ENCODE results near the gene ELMO1. TPM values are rescaled to one million over a fixed set of nuclear protein-coding genes. Genes with fewer than 3 reads are reported as not detected.

Gene ELMO1
- total RNA-seq, 1 donor from 2014 or later = 0.69 TPM

GRCh38 chr7:37083311-37084096 lies 365.2 kb downstream of the ELMO1 start:
- H3K4me3 ChIP-seq (ENCODE audit: low read depth, low read length) = no peak overlapping the region
- no peak for TF ChIP-seq CTCF (conservative IDR thresholded peaks at IDR 0.05; ENCODE audit: low read depth, low read length)
- no peak for DNase-seq (ENCODE audit: low read depth)

- TF ChIP-seq CTCF (conservative IDR thresholded peaks at IDR 0.05; ENCODE audit: low read depth, low read length) = no peak
- DNase-seq (ENCODE audit: low read depth) = no peak
- H3K4me3 ChIP-seq (ENCODE audit: low read depth, low read length) = no peak overlapping the region
Measured at GRCh38 chr7:37081436-37081835, 367.2 kb downstream of the ELMO1 start.

- TF ChIP-seq CTCF (conservative IDR thresholded peaks at IDR 0.05; ENCODE audit: low read depth, low read length) = no peak
- no peak overlapping the region for H3K4me3 ChIP-seq (ENCODE audit: low read depth, low read length)
Measured at GRCh38 chr7:37079420-37079819, 369.2 kb downstream of the ELMO1 start.

GRCh38 chr7:37076668-37077067 lies 372.0 kb downstream of the ELMO1 start:
- DNase-seq (ENCODE audit: low read depth) = no peak
- no peak overlapping the region for H3K4me3 ChIP-seq (ENCODE audit: low read depth, low read length)
- TF ChIP-seq CTCF (conservative IDR thresholded peaks at IDR 0.05; ENCODE audit: low read depth, low read length) = no peak

More at GRCh38 chr7:37079420-37079819, 369.2 kb downstream of the ELMO1 start:
- no peak for DNase-seq (ENCODE audit: low read depth)

GRCh38 chr7:37074370-37074769 lies 374.3 kb downstream of the ELMO1 start:
- no peak overlapping the region for H3K4me3 ChIP-seq (ENCODE audit: low read depth, low read length)
- no peak for DNase-seq (ENCODE audit: low read depth)
- no peak for TF ChIP-seq CTCF (conservative IDR thresholded peaks at IDR 0.05; ENCODE audit: low read depth, low read length)

GRCh38 chr7:37071124-37071523 lies 377.5 kb downstream of the ELMO1 start:
- no peak for TF ChIP-seq CTCF (conservative IDR thresholded peaks at IDR 0.05; ENCODE audit: low read depth, low read length)
- no peak for DNase-seq (ENCODE audit: low read depth)
- no peak overlapping the region for H3K4me3 ChIP-seq (ENCODE audit: low read depth, low read length)

- no peak for DNase-seq (ENCODE audit: low read depth)
- no peak for TF ChIP-seq CTCF (conservative IDR thresholded peaks at IDR 0.05; ENCODE audit: low read depth, low read length)
- no peak overlapping the region for H3K4me3 ChIP-seq (ENCODE audit: low read depth, low read length)
Measured at GRCh38 chr7:37070471-37070870, 378.2 kb downstream of the ELMO1 start.

Data from epithelial cell of proximal tubule (primary cell).